Measurements from ENCODE around the gene PDXDC1.
A peak's percentile ranks its signal among the peaks of the same experiment; 100 is the strongest.
"Not testable (repeated sequence)": the region's sequence is repeated elsewhere in the genome, so short reads cannot be mapped to it uniquely, and the experiment has no call there.

Gene PDXDC1

GRCh38 chr16:15016951-15017580 lies 42.2 kb downstream of the PDXDC1 start:
- DNase-seq, H3K27ac Mint-ChIP-seq, H3K4me3 Mint-ChIP-seq, H3K27me3 Mint-ChIP-seq, CTCF ChIA-PET, H3K9me3 Mint-ChIP-seq: not testable (repeated sequence)
- H3K36me3 Mint-ChIP-seq: peaks cover 30% of the 10 kb centered on the region
- peaks cover 31% of the 10 kb centered on the region for H3K4me1 Mint-ChIP-seq

GRCh38 chr16:15021429-15021828 lies 46.6 kb downstream of the PDXDC1 start:
- H3K27me3 Mint-ChIP-seq, H3K9me3 Mint-ChIP-seq, CTCF ChIA-PET, H3K27ac Mint-ChIP-seq, H3K4me3 Mint-ChIP-seq, DNase-seq: not testable (repeated sequence)
- peaks cover 12% of the 10 kb centered on the region for H3K4me1 Mint-ChIP-seq
- H3K36me3 Mint-ChIP-seq: peaks cover 31% of the 10 kb centered on the region

GRCh38 chr16:15022194-15022593 lies 47.4 kb downstream of the PDXDC1 start:
- H3K4me1 Mint-ChIP-seq, CTCF ChIA-PET, H3K9me3 Mint-ChIP-seq, H3K27me3 Mint-ChIP-seq, H3K4me3 Mint-ChIP-seq: not testable (repeated sequence)
- Mint-ChIP-seq H3K36me3 (peaks cover 28% of the 10 kb centered on the region), H3K27ac (peak overlapping the region; percentile 5)
- peak; percentile 67 for DNase-seq

- H3K36me3 Mint-ChIP-seq: peaks cover 31% of the 10 kb centered on the region
- H3K9me3 Mint-ChIP-seq, DNase-seq, H3K27me3 Mint-ChIP-seq, H3K27ac Mint-ChIP-seq, CTCF ChIA-PET, H3K4me3 Mint-ChIP-seq, H3K4me1 Mint-ChIP-seq: not testable (repeated sequence)
These were observed 48.7 kb downstream of the PDXDC1 start for GRCh38 chr16:15023381-15024077.

GRCh38 chr16:15024858-15025199 lies 50.0 kb downstream of the PDXDC1 start:
- Mint-ChIP-seq H3K27ac (peak overlapping the region; percentile 54), H3K36me3 (peaks cover 32% of the 10 kb centered on the region)
- DNase-seq, H3K27me3 Mint-ChIP-seq, H3K9me3 Mint-ChIP-seq, H3K4me3 Mint-ChIP-seq, H3K4me1 Mint-ChIP-seq, CTCF ChIA-PET: not testable (repeated sequence)

- H3K9me3 Mint-ChIP-seq, H3K4me3 Mint-ChIP-seq, DNase-seq, H3K4me1 Mint-ChIP-seq, H3K27me3 Mint-ChIP-seq, H3K27ac Mint-ChIP-seq, CTCF ChIA-PET: not testable (repeated sequence)
- peaks cover 34% of the 10 kb centered on the region for H3K36me3 Mint-ChIP-seq
These were observed 50.6 kb downstream of the PDXDC1 start for GRCh38 chr16:15025234-15025951.

- H3K4me3 Mint-ChIP-seq, H3K27me3 Mint-ChIP-seq, DNase-seq, CTCF ChIA-PET, H3K9me3 Mint-ChIP-seq, H3K27ac Mint-ChIP-seq: not testable (repeated sequence)
- Mint-ChIP-seq H3K36me3 (peaks cover 47% of the 10 kb centered on the region), H3K4me1 (peaks cover 13% of the 10 kb centered on the region)
These were observed 52.2 kb downstream of the PDXDC1 start for GRCh38 chr16:15027051-15027450.

- DNase-seq, H3K4me3 Mint-ChIP-seq, H3K27ac Mint-ChIP-seq, H3K9me3 Mint-ChIP-seq, CTCF ChIA-PET, H3K27me3 Mint-ChIP-seq: not testable (repeated sequence)
- H3K4me1 Mint-ChIP-seq: peaks cover 11% of the 10 kb centered on the region
- H3K36me3 Mint-ChIP-seq: peaks cover 51% of the 10 kb centered on the region
These were observed 52.9 kb downstream of the PDXDC1 start for GRCh38 chr16:15027503-15028344.

- H3K27me3 Mint-ChIP-seq, H3K27ac Mint-ChIP-seq, DNase-seq, CTCF ChIA-PET, H3K4me3 Mint-ChIP-seq, H3K9me3 Mint-ChIP-seq: not testable (repeated sequence)
- H3K4me1 Mint-ChIP-seq: peaks cover 11% of the 10 kb centered on the region
- peaks cover 50% of the 10 kb centered on the region for H3K36me3 Mint-ChIP-seq
These were observed 53.5 kb downstream of the PDXDC1 start for GRCh38 chr16:15028345-15028715.

- H3K9me3 Mint-ChIP-seq, H3K4me3 Mint-ChIP-seq, CTCF ChIA-PET, H3K27me3 Mint-ChIP-seq, H3K27ac Mint-ChIP-seq, DNase-seq: not testable (repeated sequence)
- Mint-ChIP-seq H3K4me1 (peaks cover 11% of the 10 kb centered on the region), H3K36me3 (peaks cover 55% of the 10 kb centered on the region)
These were observed 54.2 kb downstream of the PDXDC1 start for GRCh38 chr16:15028801-15029698.

GRCh38 chr16:15029749-15030148 lies 54.9 kb downstream of the PDXDC1 start:
- H3K27ac Mint-ChIP-seq, H3K9me3 Mint-ChIP-seq, CTCF ChIA-PET, DNase-seq, H3K4me3 Mint-ChIP-seq, H3K27me3 Mint-ChIP-seq: not testable (repeated sequence)
- H3K4me1 Mint-ChIP-seq: peaks cover 11% of the 10 kb centered on the region
- peaks cover 56% of the 10 kb centered on the region for H3K36me3 Mint-ChIP-seq

- no peaks in the 10 kb centered on the region for H3K9me3 Mint-ChIP-seq
- peaks cover 7% of the 10 kb centered on the region for H3K4me1 Mint-ChIP-seq
- H3K27ac Mint-ChIP-seq: peak overlapping the region; percentile 22
- DNase-seq: no peak
- no peaks in the 10 kb centered on the region for H3K27me3 Mint-ChIP-seq
- H3K36me3 Mint-ChIP-seq: peaks cover 56% of the 10 kb centered on the region
- CTCF ChIA-PET: interaction anchor here (1.0 kb wide), 1 partner anchor 45 kb away, joined by 3 read pairs; no protein-coding TSS in a partner anchor
- H3K4me3 Mint-ChIP-seq: no peak overlapping the region
These were observed 56.4 kb downstream of the PDXDC1 start for GRCh38 chr16:15031179-15031578.

- DNase-seq: no peak
- Mint-ChIP-seq H3K4me3 (no peak overlapping the region), H3K27ac (peak overlapping the region; percentile 22), H3K36me3 (peaks cover 59% of the 10 kb centered on the region), H3K27me3 (no peaks in the 10 kb centered on the region), H3K4me1 (peaks cover 7% of the 10 kb centered on the region), H3K9me3 (no peaks in the 10 kb centered on the region)
- CTCF ChIA-PET: interaction anchor here (1.0 kb wide), 1 partner anchor 44 kb away, joined by 3 read pairs; no protein-coding TSS in a partner anchor
These were observed 56.8 kb downstream of the PDXDC1 start for GRCh38 chr16:15031586-15031985.
